OCI-LY7 (cell line): ENCODE measurements around the gene MICAL3. TPM values are rescaled to one million over a fixed set of nuclear protein-coding genes. Genes with fewer than 3 reads are reported as not detected.

ENCODE experiments used
- BruUV-seq: library from RNA; stranded (reverse); fragments of 400-500 nt; replicated peaks from 2 replicates; lab custom pipeline; 2021; lab: Mats Ljungman, UMichigan
- CTCF ChIA-PET: fragments of 300-600 bp; sonication (Branson Sonifier 250); formaldehyde crosslinking; loops from one replicate; lab custom pipeline; 2022; ENCODE audit warnings: antibody characterized with exemption; ENCODE audit not compliant: unreplicated experiment; lab: Charles Lee
- POLR2A ChIA-PET: fragments of 300-600 bp; sonication (Branson Sonifier 250); formaldehyde crosslinking; loops from one replicate; lab custom pipeline; 2022; ENCODE audit warnings: antibody characterized with exemption; lab: Charles Lee
- DNase-seq: peaks from one replicate; pipeline ENCODE4 v3.0.0-alpha.2; 2015; ENCODE audit warnings: low spot score
- H2AFZ ChIP-seq: fragments of 200-600 bp; sonication (generic), shearing (Covaris generic); 2 replicates; pipeline ENCODE4 v1.6.1; 2014; ENCODE audit warnings: mild to moderate bottlenecking, antibody characterized with exemption, low read length, moderate library complexity
- H3K27ac ChIP-seq: fragments of 200-600 bp; sonication (generic); 2 replicates; pipeline ENCODE4 v1.5.1; 2014; ENCODE audit warnings: mixed run types, low read depth, mild to moderate bottlenecking, moderate library complexity, low read length, inconsistent platforms; ENCODE audit not compliant: poor library complexity, severe bottlenecking
- H3K36me3 ChIP-seq: fragments of 200-600 bp; sonication (generic); 2 replicates; pipeline ENCODE4 v1.6.1; 2014; ENCODE audit warnings: mild to moderate bottlenecking, antibody characterized with exemption, low read length, moderate library complexity, mixed read lengths; ENCODE audit not compliant: insufficient read depth
- H3K4me1 ChIP-seq: fragments of 200-600 bp; sonication (generic); 2 replicates; pipeline ENCODE4 v1.5.1; 2014; ENCODE audit warnings: mild to moderate bottlenecking, low read length; ENCODE audit not compliant: insufficient read depth, poor library complexity, severe bottlenecking
- H3K4me2 ChIP-seq: fragments of 200-600 bp; sonication (generic); 2 replicates; pipeline ENCODE4 v1.6.1; 2014; ENCODE audit warnings: mild to moderate bottlenecking, low read length
- H3K4me3 ChIP-seq: fragments of 200-600 bp; sonication (generic); 2 replicates; pipeline ENCODE4 v1.5.1; 2014; ENCODE audit warnings: mild to moderate bottlenecking, low read depth, low read length; ENCODE audit not compliant: poor library complexity, severe bottlenecking
- H3K79me2 ChIP-seq: fragments of 200-600 bp; sonication (generic); 2 replicates; pipeline ENCODE4 v1.6.1; 2016; ENCODE audit warnings: low read depth, mild to moderate bottlenecking, low read length, moderate library complexity, mixed read lengths; ENCODE audit not compliant: insufficient read depth
- H3K9me2 ChIP-seq: fragments of 200-600 bp; sonication (generic); 2 replicates; pipeline ENCODE4 v1.6.1; 2016; ENCODE audit warnings: mild to moderate bottlenecking, low read length, mixed read lengths; ENCODE audit not compliant: insufficient read depth
- H3K9me3 ChIP-seq: fragments of 200-600 bp; sonication (generic); 2 replicates; pipeline ENCODE4 v1.6.1; 2014; ENCODE audit warnings: mild to moderate bottlenecking, mixed run types, low read length, mixed read lengths
- H4K20me1 ChIP-seq: fragments of 200-600 bp; sonication (generic); 2 replicates; pipeline ENCODE4 v1.6.1; 2014; ENCODE audit warnings: mild to moderate bottlenecking, antibody characterized with exemption, low read length, moderate library complexity, mixed read lengths; ENCODE audit not compliant: insufficient read depth
- CTCF ChIP-seq: fragments of 200-600 bp; sonication (generic); conservative IDR thresholded peaks from 2 replicates; pipeline ENCODE4 v1.5.1; 2014; ENCODE audit warnings: mild to moderate bottlenecking, antibody characterized with exemption, low read length, moderate library complexity, mixed read lengths
- EZH2phosphoT487 ChIP-seq: fragments of 200-600 bp; sonication (generic); IDR thresholded peaks from 2 replicates; pipeline ENCODE4 v1.6.1; 2018; ENCODE audit warnings: low read depth, borderline replicate concordance, mild to moderate bottlenecking, mixed run types, antibody characterized with exemption, low read length, moderate library complexity, mixed read lengths
- intact Hi-C: fragments of 100-400 bp; cut with micrococcal nuclease; formaldehyde crosslinking; loops from one replicate; pipeline ENCODE4 v1.10.0; 2022; ENCODE audit not compliant: unreplicated experiment
- total RNA-seq, 2 experiments: library from RNA; depleted of rRNA in 1 of 2; stranded (reverse); fragments of >200 nt in 1 of 2; shearing (Covaris generic) in 1 of 2; gene quantifications; 2 replicates each; pipeline ENCODE4 v1.2.3, GENCODE V29; 2014 to 2022

The MICAL3 gene
- total RNA-seq, 2 experiments from 2014 or later: 80.9 to 210 TPM

GRCh38 chr22:18013436-18013835 lies 10.9 kb downstream of the MICAL3 start:
- no peak overlapping the region for H2AFZ ChIP-seq
- intact Hi-C loops: no loop called here
- peaks cover 17% of the 10 kb centered on the region for H3K4me1 ChIP-seq
- H3K27ac ChIP-seq: no peak overlapping the region
- peaks cover 12% of the 10 kb centered on the region; the same call in 1 of the 2 replicates for H3K79me2 ChIP-seq
- ChIA-PET POLR2A (no interaction called here), CTCF (no interaction called here)
- BruUV-seq: no TSS peak
- no peak overlapping the region for H3K4me2 ChIP-seq
- no peak overlapping the region for H3K4me3 ChIP-seq
- H3K9me3 ChIP-seq: no peaks in the 10 kb centered on the region
- TF ChIP-seq CTCF: no peak
- peaks cover 10% of the 10 kb centered on the region for H3K36me3 ChIP-seq
- H3K9me2 ChIP-seq: no peaks in the 10 kb centered on the region
- no peaks in the 10 kb centered on the region for H4K20me1 ChIP-seq
- DNase-seq: no peak

DNA sequence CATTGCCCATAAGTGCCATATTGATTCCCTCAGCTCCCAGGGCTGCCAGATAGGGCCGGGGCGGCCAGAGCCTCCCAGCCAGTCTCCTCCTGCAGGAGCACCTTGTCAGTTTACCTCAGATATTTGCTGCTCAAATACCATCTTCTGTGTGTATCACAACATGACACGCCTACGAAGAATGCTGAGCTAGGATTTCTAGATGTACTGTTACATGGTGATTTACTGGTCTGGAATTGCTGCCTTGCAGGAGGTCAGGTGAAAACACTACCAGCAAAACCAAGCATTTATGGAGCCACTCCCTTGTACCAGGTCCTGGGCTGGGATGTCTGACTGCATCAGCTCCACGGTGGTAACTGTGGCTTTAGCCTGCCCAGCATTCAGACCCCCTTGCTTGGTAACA lies 11.8 kb downstream of the MICAL3 start:
- 0 out of 2 replicates have a peak, but pooled peaks cover 4% of the 10 kb centered on the region for H3K36me3 ChIP-seq
- no TSS peak for BruUV-seq
- H3K4me2 ChIP-seq: no peak overlapping the region
- H3K9me3 ChIP-seq: no peaks in the 10 kb centered on the region
- H3K79me2 ChIP-seq: peaks cover 10% of the 10 kb centered on the region; the same call in 1 of the 2 replicates
- DNase-seq: no peak
- no peak overlapping the region for H2AFZ ChIP-seq
- no peak overlapping the region for H3K4me3 ChIP-seq
- TF ChIP-seq EZH2phosphoT487: no peak
- no peak for TF ChIP-seq CTCF
- intact Hi-C loops: no loop called here
- no peak overlapping the region for H3K27ac ChIP-seq
- H3K9me2 ChIP-seq: no peaks in the 10 kb centered on the region
- ChIA-PET CTCF (no interaction called here), POLR2A (interaction anchor here (0.9 kb wide), 1 partner anchor 9 kb away, joined by 3 read pairs; no protein-coding TSS in a partner anchor)
- peaks cover 22% of the 10 kb centered on the region for H3K4me1 ChIP-seq
- H4K20me1 ChIP-seq: no peaks in the 10 kb centered on the region

DNA sequence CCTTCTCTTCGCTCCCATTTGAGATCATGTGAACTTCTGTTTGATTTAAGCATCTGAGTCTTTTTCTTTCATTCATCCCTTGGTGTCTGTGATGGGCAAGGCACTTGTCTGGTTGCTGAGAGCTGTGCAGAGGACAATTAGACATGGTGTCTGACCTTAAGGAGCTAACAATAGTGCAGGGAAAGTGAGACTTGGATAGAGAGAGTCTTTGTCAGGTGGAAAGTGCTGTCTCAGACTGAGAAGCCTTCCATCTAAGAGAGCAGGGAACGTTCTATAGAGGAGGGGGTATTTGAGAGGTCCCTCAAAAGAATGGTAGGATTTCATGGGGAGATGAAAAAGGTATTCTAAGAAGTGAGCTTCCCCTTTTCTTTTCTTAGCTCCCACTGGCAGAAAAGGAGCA lies 14.1 kb downstream of the MICAL3 start:
- H3K27ac ChIP-seq: peak overlapping the region; percentile 22
- H4K20me1 ChIP-seq: no peaks in the 10 kb centered on the region
- no peak overlapping the region for H2AFZ ChIP-seq
- no peak for DNase-seq
- no TSS peak for BruUV-seq
- POLR2A ChIA-PET: interaction anchor here (0.6 to 1.0 kb wide), 5 partner anchors 10 to 121 kb away, joined by 3 to 4 read pairs (median 3); no protein-coding TSS in a partner anchor
- H3K4me3 ChIP-seq: no peak overlapping the region
- peaks cover 30% of the 10 kb centered on the region for H3K79me2 ChIP-seq
- CTCF ChIA-PET: interaction anchor here (0.7 to 1.2 kb wide), 2 partner anchors 13 to 157 kb away, joined by 3 read pairs; no protein-coding TSS in a partner anchor
- peak overlapping the region; percentile 52 for H3K4me2 ChIP-seq
- H3K4me1 ChIP-seq: peaks cover 34% of the 10 kb centered on the region
- H3K9me2 ChIP-seq: no peaks in the 10 kb centered on the region
- no peaks in the 10 kb centered on the region for H3K9me3 ChIP-seq
- intact Hi-C loops: no loop called here
- no peaks in the 10 kb centered on the region for H3K36me3 ChIP-seq
- no peak for TF ChIP-seq EZH2phosphoT487
- TF ChIP-seq CTCF: no peak
